ENCODE data around the gene SLC26A6. TPM values are rescaled to one million over a fixed set of nuclear protein-coding genes. Genes with fewer than 3 reads are reported as not detected.

Gene SLC26A6
- total RNA-seq, 1 experiment from 2014 or later = 58.9 TPM

DNA sequence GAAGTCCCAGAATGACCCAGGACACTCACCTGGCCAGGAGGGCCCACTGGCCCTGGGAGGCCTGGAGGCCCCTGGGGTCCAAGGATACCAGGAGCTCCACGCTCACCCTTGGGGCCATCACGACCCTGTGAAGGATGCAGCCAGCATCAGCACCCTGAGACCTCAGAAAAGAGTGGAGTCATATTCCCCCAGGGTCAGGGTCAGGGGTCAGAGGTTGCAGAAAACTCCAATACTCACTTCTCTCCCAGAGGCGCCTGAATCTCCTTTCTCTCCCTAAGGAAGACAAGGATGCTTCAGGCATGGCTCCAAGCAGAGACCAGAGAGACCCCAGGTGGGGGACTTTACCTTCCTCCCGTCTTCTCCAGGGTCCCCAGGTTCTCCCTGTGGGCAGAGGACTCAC lies 58.6 kb downstream of the SLC26A6 start (continued):
- TF ChIP-seq OVOL2 (CRISPR knock-in tag; IDR thresholded peaks at IDR 0.05; ENCODE audit: borderline replicate concordance) (no peak), NR1H2 (CRISPR knock-in tag; IDR thresholded peaks at IDR 0.05) (no peak), GRHL2 (CRISPR knock-in tag; IDR thresholded peaks at IDR 0.05; ENCODE audit: insufficient replicate concordance, severe bottlenecking) (no peak), JUN (CRISPR knock-in tag; IDR thresholded peaks at IDR 0.05) (no peak)
- TF ChIP-seq, protein P1, sequence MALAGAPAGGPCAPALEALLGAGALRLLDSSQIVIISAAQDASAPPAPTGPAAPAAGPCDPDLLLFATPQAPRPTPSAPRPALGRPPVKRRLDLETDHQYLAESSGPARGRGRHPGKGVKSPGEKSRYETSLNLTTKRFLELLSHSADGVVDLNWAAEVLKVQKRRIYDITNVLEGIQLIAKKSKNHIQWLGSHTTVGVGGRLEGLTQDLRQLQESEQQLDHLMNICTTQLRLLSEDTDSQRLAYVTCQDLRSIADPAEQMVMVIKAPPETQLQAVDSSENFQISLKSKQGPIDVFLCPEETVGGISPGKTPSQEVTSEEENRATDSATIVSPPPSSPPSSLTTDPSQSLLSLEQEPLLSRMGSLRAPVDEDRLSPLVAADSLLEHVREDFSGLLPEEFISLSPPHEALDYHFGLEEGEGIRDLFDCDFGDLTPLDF (CRISPR knock-in tag; IDR thresholded peaks at IDR 0.05) = no peak
- TF ChIP-seq, protein P2, sequence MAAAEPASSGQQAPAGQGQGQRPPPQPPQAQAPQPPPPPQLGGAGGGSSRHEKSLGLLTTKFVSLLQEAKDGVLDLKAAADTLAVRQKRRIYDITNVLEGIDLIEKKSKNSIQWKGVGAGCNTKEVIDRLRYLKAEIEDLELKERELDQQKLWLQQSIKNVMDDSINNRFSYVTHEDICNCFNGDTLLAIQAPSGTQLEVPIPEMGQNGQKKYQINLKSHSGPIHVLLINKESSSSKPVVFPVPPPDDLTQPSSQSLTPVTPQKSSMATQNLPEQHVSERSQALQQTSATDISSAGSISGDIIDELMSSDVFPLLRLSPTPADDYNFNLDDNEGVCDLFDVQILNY (CRISPR knock-in tag; IDR thresholded peaks at IDR 0.05) = no peak

Small RNA genes lying within 50 kb of the gene (microRNA-seq; reads per million reads assigned to microRNA genes)
- not detected for gene MIR4793 (ENCODE audit: borderline number of aligned reads)
- not detected for gene MIR711 (ENCODE audit: borderline number of aligned reads)

Other genes with a start within 250 kb of the SLC26A6 start
- 119 to 143 TPM (median 125 TPM) in 3 replicates for gene PLXNB1, start 205.4 kb downstream of the SLC26A6 start, total RNA-seq (2021)
- 23.9 to 25.1 TPM (median 24.7 TPM) in 3 replicates for gene CCDC51, start 195.3 kb downstream of the SLC26A6 start, total RNA-seq (2021)
- gene TMA7, start 195.2 kb downstream of the SLC26A6 start, total RNA-seq (2021) = 281 to 318 TPM (median 285 TPM) in 3 replicates
- 15.5 to 18.2 TPM (median 15.6 TPM) in 3 replicates for gene ATRIP, start 188.7 kb downstream of the SLC26A6 start, total RNA-seq (2021)
- 137 to 165 TPM (median 158 TPM) in 3 replicates for gene SHISA5, start 131.3 kb downstream of the SLC26A6 start, total RNA-seq (2021)
- 18.0 to 26.8 TPM (median 26.7 TPM) in 3 replicates for gene PFKFB4, start 78.7 kb downstream of the SLC26A6 start, total RNA-seq (2021)
- gene UCN2, start 71.7 kb downstream of the SLC26A6 start, total RNA-seq (2021) = 0.34 to 0.46 TPM in 2 of 3 replicates, not detected in the other
- 8.1 to 16.1 TPM (median 15.4 TPM) in 3 replicates for gene COL7A1, start 40.1 kb downstream of the SLC26A6 start, total RNA-seq (2021)
- 313 to 326 TPM (median 323 TPM) in 3 replicates for gene UQCRC1, start 25.8 kb downstream of the SLC26A6 start, total RNA-seq (2021)
- 0.53 to 0.66 TPM in 2 of 3 replicates, not detected in the other for gene TMEM89, start 13.7 kb downstream of the SLC26A6 start, total RNA-seq (2021)
- gene CELSR3, start 27.4 kb upstream of the SLC26A6 start, total RNA-seq (2021) = 27.9 to 35.7 TPM (median 32.7 TPM) in 3 replicates
- 40.1 to 50.1 TPM (median 47.1 TPM) in 3 replicates for gene NCKIPSD, start 50.5 kb upstream of the SLC26A6 start, total RNA-seq (2021)
- gene IP6K2, start 81.8 kb upstream of the SLC26A6 start, total RNA-seq (2021) = 113 to 123 TPM (median 114 TPM) in 3 replicates
- 45.1 to 57.2 TPM (median 47.2 TPM) in 3 replicates for gene PRKAR2A, start 212.4 kb upstream of the SLC26A6 start, total RNA-seq (2021)

All from WTC11 (cell line).